Stimulated activated naive B cell treated with anti-CD40 and anti-IgM and Interleukin-4, amounts not matched to agents 10 μg/mL and 1 μg/mL and 100 μg/mL, for 72 hours (primary cell): ENCODE data around the gene DUSP2.

Experiments
- ATAC-seq, 2 donors: fragments of 150-1000 bp; cut with Tn5 transposase; replicated peaks; 2 replicates each; pipeline ENCODE4 v1.10.0; 2021; ENCODE audit warnings: moderate library complexity in 1 of 2
- DNase-seq: peaks from one replicate; pipeline ENCODE4 v3.0.0; 2021
- H3K27ac Mint-ChIP-seq: one replicate; pipeline ENCODE4 v1.8.0; 2022; ENCODE audit warnings: mild to moderate bottlenecking, mixed read lengths
- H3K27me3 Mint-ChIP-seq, 2 donors: one replicate each; pipeline ENCODE4 v1.8.0; 2022; ENCODE audit warnings: mixed read lengths in 2 of 2
- H3K36me3 Mint-ChIP-seq, 2 donors: one replicate each; pipeline ENCODE4 v1.8.0; 2022; ENCODE audit warnings: mixed read lengths in 2 of 2, mild to moderate bottlenecking in 1 of 2
- H3K4me1 Mint-ChIP-seq, 2 donors: one replicate each; pipeline ENCODE4 v1.8.0; 2022; ENCODE audit warnings: mixed read lengths in 2 of 2, mild to moderate bottlenecking in 1 of 2
- H3K4me3 Mint-ChIP-seq, 2 donors: one replicate each; pipeline ENCODE4 v1.8.0; 2022; ENCODE audit warnings: mild to moderate bottlenecking in 2 of 2, mixed read lengths in 2 of 2, moderate library complexity in 1 of 2
- H3K9me3 Mint-ChIP-seq, 2 donors: one replicate each; pipeline ENCODE4 v1.8.0; 2022; ENCODE audit warnings: mixed read lengths in 2 of 2, mild to moderate bottlenecking in 1 of 2

Gene DUSP2

GRCh38 chr2:96137321-96138178, 7.7 kb downstream of the DUSP2 start:
- Mint-ChIP-seq H3K9me3 (no peaks in the 10 kb centered on the region), H3K4me3 (peak overlapping the region in 1 of 2 donors; percentile 44), H3K27ac (peak overlapping the region; percentile 42), H3K27me3 (no peaks in the 10 kb centered on the region), H3K4me1 (peaks cover 21 to 39% of the 10 kb centered on the region in 2 donors), H3K36me3 (peaks cover 6 to 16% of the 10 kb centered on the region in 2 donors)
- ATAC-seq (no peak), DNase-seq (no peak)

GRCh38 chr2:96136129-96136720, 9.0 kb downstream of the DUSP2 start:
- Mint-ChIP-seq H3K36me3 (peaks cover 6 to 13% of the 10 kb centered on the region in 2 donors), H3K9me3 (no peaks in the 10 kb centered on the region), H3K4me3 (no peak overlapping the region), H3K4me1 (peaks cover 14 to 26% of the 10 kb centered on the region in 2 donors), H3K27ac (no peak overlapping the region), H3K27me3 (no peaks in the 10 kb centered on the region)
- ATAC-seq (no peak), DNase-seq (no peak)

- Mint-ChIP-seq H3K27ac (no peak overlapping the region), H3K36me3 (peaks cover 6 to 13% of the 10 kb centered on the region in 2 donors), H3K4me1 (peaks cover 9 to 22% of the 10 kb centered on the region in 2 donors), H3K27me3 (no peaks in the 10 kb centered on the region), H3K4me3 (no peak overlapping the region), H3K9me3 (no peaks in the 10 kb centered on the region)
- ATAC-seq (no peak), DNase-seq (no peak)
Observed at GRCh38 chr2:96135621-96136020, 9.6 kb downstream of the DUSP2 start.

- Mint-ChIP-seq H3K36me3 (peaks cover 6 to 17% of the 10 kb centered on the region in 2 donors), H3K4me1 (peaks cover 7 to 22% of the 10 kb centered on the region in 2 donors), H3K9me3 (no peaks in the 10 kb centered on the region), H3K27me3 (no peaks in the 10 kb centered on the region), H3K27ac (peak overlapping the region; percentile 33), H3K4me3 (no peak overlapping the region)
- DNase-seq (no peak), ATAC-seq (no peak)
Observed at GRCh38 chr2:96135171-96135570, 10.1 kb downstream of the DUSP2 start.

- Mint-ChIP-seq H3K4me3 (no peak overlapping the region), H3K27me3 (no peaks in the 10 kb centered on the region), H3K36me3 (peaks cover 6 to 21% of the 10 kb centered on the region in 2 donors), H3K9me3 (no peaks in the 10 kb centered on the region), H3K4me1 (peaks cover 7 to 15% of the 10 kb centered on the region in 2 donors), H3K27ac (no peak overlapping the region)
- no peak for ATAC-seq
- DNase-seq: no peak
Observed at GRCh38 chr2:96134421-96134820, 10.8 kb downstream of the DUSP2 start.

GRCh38 chr2:96131813-96132745, 13.2 kb downstream of the DUSP2 start:
- Mint-ChIP-seq H3K4me1 (no peaks in the 10 kb centered on the region), H3K27ac (no peak overlapping the region), H3K4me3 (no peak overlapping the region), H3K27me3 (no peaks in the 10 kb centered on the region), H3K36me3 (peaks cover 6 to 20% of the 10 kb centered on the region in 2 donors), H3K9me3 (no peaks in the 10 kb centered on the region)
- DNase-seq (no peak), ATAC-seq (no peak)

GRCh38 chr2:96131152-96131812, 14.0 kb downstream of the DUSP2 start:
- Mint-ChIP-seq H3K4me3 (no peak overlapping the region), H3K27me3 (no peaks in the 10 kb centered on the region), H3K27ac (no peak overlapping the region), H3K36me3 (peaks cover 6 to 24% of the 10 kb centered on the region in 2 donors), H3K9me3 (no peaks in the 10 kb centered on the region), H3K4me1 (no peaks in the 10 kb centered on the region)
- ATAC-seq (no peak), DNase-seq (no peak)

- ATAC-seq: no peak
- Mint-ChIP-seq H3K4me1 (no peaks in the 10 kb centered on the region), H3K4me3 (no peak overlapping the region), H3K27ac (peak overlapping the region; percentile 37), H3K36me3 (peaks cover 6 to 29% of the 10 kb centered on the region in 2 donors), H3K9me3 (no peaks in the 10 kb centered on the region), H3K27me3 (no peaks in the 10 kb centered on the region)
- no peak for DNase-seq
Observed at GRCh38 chr2:96130483-96130882, 14.8 kb downstream of the DUSP2 start.

GRCh38 chr2:96129528-96130120, 15.6 kb downstream of the DUSP2 start:
- peaks cover 0 to 3% of the 10 kb centered on the region in 2 donors for H3K27me3 Mint-ChIP-seq
- peaks cover 11 to 34% of the 10 kb centered on the region in 2 donors for H3K36me3 Mint-ChIP-seq
- ATAC-seq (no peak), DNase-seq (no peak)
- H3K9me3 Mint-ChIP-seq: no peaks in the 10 kb centered on the region
- H3K4me3 Mint-ChIP-seq: no peak overlapping the region
- H3K27ac Mint-ChIP-seq: no peak overlapping the region
- no peaks in the 10 kb centered on the region for H3K4me1 Mint-ChIP-seq

GRCh38 chr2:96128456-96128855, 16.8 kb downstream of the DUSP2 start:
- ATAC-seq (no peak), DNase-seq (no peak)
- Mint-ChIP-seq H3K9me3 (no peaks in the 10 kb centered on the region), H3K27me3 (peaks cover 0 to 5% of the 10 kb centered on the region in 2 donors), H3K36me3 (peaks cover 11 to 35% of the 10 kb centered on the region in 2 donors), H3K4me3 (no peak overlapping the region), H3K4me1 (no peaks in the 10 kb centered on the region), H3K27ac (no peak overlapping the region)

- DNase-seq (no peak), ATAC-seq (no peak)
- Mint-ChIP-seq H3K9me3 (no peaks in the 10 kb centered on the region), H3K4me3 (no peak overlapping the region), H3K27me3 (peaks cover 23 to 25% of the 10 kb centered on the region in 2 donors), H3K27ac (no peak overlapping the region), H3K36me3 (peaks cover 5 to 23% of the 10 kb centered on the region in 2 donors), H3K4me1 (peaks cover 17 to 19% of the 10 kb centered on the region in 2 donors)
Observed at GRCh38 chr2:96124406-96125265, 20.6 kb downstream of the DUSP2 start.

- no peak for ATAC-seq
- Mint-ChIP-seq H3K36me3 (peaks cover 5 to 20% of the 10 kb centered on the region in 2 donors), H3K4me1 (peaks cover 19 to 20% of the 10 kb centered on the region in 2 donors)
Observed at GRCh38 chr2:96123936-96124335, 21.3 kb downstream of the DUSP2 start.

GRCh38 chr2:96123290-96123689, 21.9 kb downstream of the DUSP2 start:
- H3K4me1 Mint-ChIP-seq: peaks cover 19 to 20% of the 10 kb centered on the region in 2 donors
- H3K9me3 Mint-ChIP-seq: no peaks in the 10 kb centered on the region
- no peak for ATAC-seq
- DNase-seq: no peak
- H3K27me3 Mint-ChIP-seq: peaks cover 30 to 35% of the 10 kb centered on the region in 2 donors
- H3K4me3 Mint-ChIP-seq: no peak overlapping the region
- no peak overlapping the region for H3K27ac Mint-ChIP-seq
- peaks cover 5 to 20% of the 10 kb centered on the region in 2 donors for H3K36me3 Mint-ChIP-seq

More at GRCh38 chr2:96123936-96124335, 21.3 kb downstream of the DUSP2 start:
- no peaks in the 10 kb centered on the region for H3K9me3 Mint-ChIP-seq
- peaks cover 30% of the 10 kb centered on the region in 2 donors for H3K27me3 Mint-ChIP-seq
- no peak for DNase-seq
- H3K27ac Mint-ChIP-seq: no peak overlapping the region
- H3K4me3 Mint-ChIP-seq: no peak overlapping the region
